Bone marrow (tissue), 2 donors: Measurements from ENCODE around the gene PSMB4.

ENCODE experiments used
- DNase-seq, 2 donors: peaks; one replicate each; lab custom pipeline; 2025; lab: John Stamatoyannopoulos, UW

PSMB4 gene

DNA sequence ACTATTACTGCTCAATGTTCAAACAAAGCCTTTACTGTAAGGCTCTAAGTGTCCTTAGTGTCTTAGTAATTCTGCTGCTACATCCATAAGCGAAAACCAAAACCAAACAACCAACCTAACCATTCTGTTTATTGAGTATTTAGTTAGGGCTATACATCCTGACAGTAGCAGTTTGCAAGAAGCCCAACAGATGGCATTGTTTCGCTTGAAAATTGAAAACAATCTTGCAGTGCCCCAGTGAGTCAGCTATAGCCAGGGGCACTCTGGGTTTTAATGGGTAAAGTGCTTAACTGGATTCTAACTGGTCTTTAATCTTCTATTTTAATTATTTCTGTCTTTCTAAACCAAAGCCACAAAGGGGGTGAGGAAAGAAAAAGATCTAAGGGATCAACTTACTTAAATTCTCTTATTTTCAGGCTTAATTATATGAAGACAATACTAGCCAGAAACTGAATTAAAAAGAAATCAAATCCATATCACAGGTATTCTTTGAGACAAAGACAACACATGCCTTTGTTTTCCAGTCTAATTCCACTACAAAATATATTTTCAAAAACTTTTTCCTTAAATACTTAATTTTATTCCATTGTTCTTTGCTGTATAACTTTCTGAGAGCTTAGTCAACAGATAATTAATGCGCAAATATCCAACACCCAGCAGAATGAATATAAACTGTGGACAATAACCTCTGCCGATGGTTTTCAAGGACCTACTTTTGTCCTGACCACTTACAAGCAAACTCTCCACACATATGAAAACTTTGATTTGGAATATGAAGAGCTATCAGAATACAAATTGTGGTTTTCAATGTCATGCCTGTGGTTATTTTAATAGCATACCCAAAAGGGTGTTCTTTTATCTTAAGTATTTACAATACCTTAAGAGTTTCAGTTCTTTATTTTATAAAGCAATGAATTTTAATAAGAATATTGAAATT, 44.7 kb downstream of the PSMB4 start:
- peak in 1 of 2 donors; percentile 58 for DNase-seq

- DNase-seq = no peak
Measured at GRCh38 chr1:151444783-151445177, 45.4 kb downstream of the PSMB4 start.

DNA sequence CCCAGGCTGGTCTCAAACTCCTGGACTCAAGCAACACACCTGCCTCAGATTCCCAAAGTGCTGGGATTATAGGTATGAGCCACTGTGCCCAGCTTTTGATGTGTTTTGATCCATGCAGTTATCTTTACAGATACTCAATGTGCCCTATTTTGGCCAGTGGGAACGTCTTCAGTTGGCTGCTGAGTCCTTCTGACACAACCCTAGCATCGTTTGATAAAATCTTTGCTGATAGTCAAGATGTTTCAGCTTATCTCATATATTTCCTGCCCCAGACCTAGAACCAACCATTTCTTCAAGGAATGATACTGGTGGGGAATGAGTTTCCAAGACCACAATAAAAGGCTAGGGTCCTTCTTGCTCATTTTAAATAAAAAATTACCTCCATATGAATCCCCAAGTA, 48.3 kb downstream of the PSMB4 start:
- no peak for DNase-seq
